WTC11 (cell line): ENCODE data around the gene ARMC9.

ENCODE experiments used
- JAZF1 ChIP-seq: fragments of 250-450 bp; sonication (Bioruptor Pico); IDR thresholded peaks from 2 replicates; pipeline ENCODE4 v1.9.0; 2021; ENCODE audit warnings: moderate library complexity, mild to moderate bottlenecking, inconsistent platforms
- TF ChIP-seq, protein P1 (sequence below): fragments of 200-600 bp; IDR thresholded peaks from 2 replicates; pipeline ENCODE4 v1.8.0; 2022; ENCODE audit warnings: antibody characterized with exemption

DNA sequence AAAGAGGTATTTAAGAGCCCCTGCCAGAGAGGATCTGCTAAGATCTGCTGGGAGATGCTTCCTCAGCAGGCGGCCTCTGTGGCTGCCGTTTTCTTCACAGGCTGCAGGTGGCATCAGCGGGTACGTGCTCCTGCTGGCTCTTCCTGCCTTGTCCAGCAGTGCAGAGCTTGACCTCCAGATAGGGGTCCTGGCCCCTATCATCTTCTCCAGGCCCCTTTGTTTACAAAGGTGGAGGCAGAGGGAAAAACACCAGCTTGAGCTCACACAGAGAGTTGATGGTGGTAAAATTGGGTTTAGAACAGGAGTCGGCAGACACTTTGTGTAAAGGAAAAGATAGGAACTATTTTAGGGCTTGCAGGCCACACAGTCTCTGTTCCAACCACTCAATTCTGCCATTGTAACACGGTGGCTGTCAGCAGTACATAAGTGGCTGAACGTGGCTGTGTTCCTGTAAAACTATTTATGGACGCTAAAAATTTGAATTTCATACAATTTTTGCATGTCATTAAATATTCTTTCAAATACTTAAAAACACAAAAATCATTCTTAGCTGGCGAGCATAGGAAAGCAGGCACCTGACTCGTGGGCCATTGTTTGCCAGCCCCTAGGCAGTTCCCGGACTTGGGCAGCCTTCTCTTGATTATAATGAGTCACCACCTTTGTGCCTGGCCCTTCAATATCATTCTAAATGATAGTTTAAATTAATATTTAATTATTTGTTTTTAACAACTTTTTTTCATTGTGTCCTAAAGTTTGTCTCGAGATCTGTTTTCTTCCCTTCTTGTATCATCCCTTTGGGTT, 98.9 kb downstream of the ARMC9 start:
- TF ChIP-seq, protein P1, sequence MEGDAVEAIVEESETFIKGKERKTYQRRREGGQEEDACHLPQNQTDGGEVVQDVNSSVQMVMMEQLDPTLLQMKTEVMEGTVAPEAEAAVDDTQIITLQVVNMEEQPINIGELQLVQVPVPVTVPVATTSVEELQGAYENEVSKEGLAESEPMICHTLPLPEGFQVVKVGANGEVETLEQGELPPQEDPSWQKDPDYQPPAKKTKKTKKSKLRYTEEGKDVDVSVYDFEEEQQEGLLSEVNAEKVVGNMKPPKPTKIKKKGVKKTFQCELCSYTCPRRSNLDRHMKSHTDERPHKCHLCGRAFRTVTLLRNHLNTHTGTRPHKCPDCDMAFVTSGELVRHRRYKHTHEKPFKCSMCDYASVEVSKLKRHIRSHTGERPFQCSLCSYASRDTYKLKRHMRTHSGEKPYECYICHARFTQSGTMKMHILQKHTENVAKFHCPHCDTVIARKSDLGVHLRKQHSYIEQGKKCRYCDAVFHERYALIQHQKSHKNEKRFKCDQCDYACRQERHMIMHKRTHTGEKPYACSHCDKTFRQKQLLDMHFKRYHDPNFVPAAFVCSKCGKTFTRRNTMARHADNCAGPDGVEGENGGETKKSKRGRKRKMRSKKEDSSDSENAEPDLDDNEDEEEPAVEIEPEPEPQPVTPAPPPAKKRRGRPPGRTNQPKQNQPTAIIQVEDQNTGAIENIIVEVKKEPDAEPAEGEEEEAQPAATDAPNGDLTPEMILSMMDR = 0 out of 2 replicates have a peak, but pooled peaks have one; percentile 35
- TF ChIP-seq JAZF1 = no peak
